IMR-90 (cell line): ENCODE data around the gene PAEP. TPM values are rescaled to one million over a fixed set of nuclear protein-coding genes. Genes with fewer than 3 reads are reported as not detected.

Source experiments
- ATAC-seq: fragments of 200-7000 bp; cut with Tn5 transposase; 2 replicates; pipeline ENCODE4 v1.9.1; 2020; ENCODE audit warnings: low read depth, mild to moderate bottlenecking, moderate library complexity
- BruUV-seq: library from RNA; stranded (reverse); fragments of 400-500 nt; replicated peaks from 2 replicates; lab custom pipeline; 2021; lab: Mats Ljungman, UMichigan
- CTCF ChIA-PET: fragments of 300-600 bp; formaldehyde crosslinking; extraction: SDS; loops from one replicate; lab custom pipeline; 2021; ENCODE audit warnings: antibody characterized with exemption; lab: Yijun Ruan, JAX
- POLR2A ChIA-PET: fragments of 300-600 bp; sonication (Branson Sonifier 250); formaldehyde crosslinking; loops from one replicate; lab custom pipeline; 2022; ENCODE audit warnings: antibody characterized with exemption; ENCODE audit not compliant: unreplicated experiment; lab: Charles Lee
- DNase-seq: peaks from one replicate; pipeline ENCODE4 v3.0.0; 2013
- H2AFZ ChIP-seq: replicated peaks from 2 replicates; pipeline ENCODE3; 2013; ENCODE audit warnings: low read length, mild to moderate bottlenecking; ENCODE audit not compliant: poor library complexity
- H2AK5ac ChIP-seq: 2 replicates; pipeline ENCODE4 v1.6.1; 2013; ENCODE audit warnings: low read depth, low read length, inconsistent platforms
- H2AK9ac ChIP-seq: replicated peaks from 2 replicates; pipeline ENCODE3; 2013; ENCODE audit warnings: mild to moderate bottlenecking, low read depth, low read length, moderate library complexity; ENCODE audit not compliant: poor library complexity
- H2BK120ac ChIP-seq: 2 replicates; pipeline ENCODE4 v1.6.1; 2013; ENCODE audit warnings: low read depth, low read length, inconsistent platforms
- H2BK15ac ChIP-seq: 3 replicates; pipeline ENCODE4 v1.6.1; 2013; ENCODE audit warnings: low read depth, low read length, inconsistent platforms
- H2BK20ac ChIP-seq: 2 replicates; pipeline ENCODE4 v1.6.1; 2013; ENCODE audit warnings: low read depth, mild to moderate bottlenecking, inconsistent platforms, low read length, moderate library complexity
- H2BK5ac ChIP-seq: 2 replicates; pipeline ENCODE4 v1.6.1; 2013; ENCODE audit warnings: mild to moderate bottlenecking, low read depth, low read length, inconsistent platforms; ENCODE audit not compliant: poor library complexity, severe bottlenecking
- H3K14ac ChIP-seq: replicated peaks from 2 replicates; pipeline ENCODE4 v1.6.1; 2013; ENCODE audit warnings: low read depth, low read length, inconsistent platforms
- H3K18ac ChIP-seq: 2 replicates; pipeline ENCODE4 v1.6.1; 2013; ENCODE audit warnings: low read depth, low read length, control low read depth
- H3K23ac ChIP-seq: 2 replicates; pipeline ENCODE4 v1.6.1; 2013; ENCODE audit warnings: low read depth, low read length, inconsistent platforms
- H3K27ac ChIP-seq: 2 replicates; pipeline ENCODE4 v1.5.1; 2013; ENCODE audit warnings: mild to moderate bottlenecking, control low read depth, low read length; ENCODE audit not compliant: insufficient read depth
- H3K27me3 ChIP-seq: 2 replicates; pipeline ENCODE4 v1.6.1; 2013; ENCODE audit warnings: low read length; ENCODE audit not compliant: control insufficient read depth, insufficient read depth
- H3K36me3 ChIP-seq: 2 replicates; pipeline ENCODE4 v1.6.1; 2013; ENCODE audit warnings: low read length, mixed read lengths; ENCODE audit not compliant: control insufficient read depth, insufficient read depth
- H3K4ac ChIP-seq: 2 replicates; pipeline ENCODE4 v1.6.1; 2013; ENCODE audit warnings: low read depth, low read length, inconsistent platforms
- H3K4me1 ChIP-seq: 2 replicates; pipeline ENCODE4 v1.6.1; 2013; ENCODE audit warnings: low read length, mixed read lengths; ENCODE audit not compliant: control insufficient read depth, insufficient read depth
- H3K4me2 ChIP-seq: 2 replicates; pipeline ENCODE4 v1.6.1; 2013; ENCODE audit warnings: low read depth, mild to moderate bottlenecking, control low read depth, low read length, moderate library complexity
- H3K4me3 ChIP-seq: 2 replicates; pipeline ENCODE4 v1.5.1; 2013; ENCODE audit warnings: low read depth, mild to moderate bottlenecking, control low read depth, low read length, moderate library complexity; ENCODE audit not compliant: insufficient read depth
- H3K56ac ChIP-seq: 2 replicates; pipeline ENCODE4 v1.6.1; 2013; ENCODE audit warnings: low read length, inconsistent platforms; ENCODE audit not compliant: insufficient read depth; ENCODE audit errors: extremely low read depth
- H3K79me1 ChIP-seq, 2 experiments: 2 replicates each; pipeline ENCODE4 v1.6.1; 2013; ENCODE audit warnings: low read length in 2 of 2, inconsistent platforms in 1 of 2, low read depth in 1 of 2
- H3K9ac ChIP-seq: 2 replicates; pipeline ENCODE4 v1.6.1; 2013; ENCODE audit warnings: low read depth, low read length, control low read depth
- H3K9me1 ChIP-seq: 2 replicates; pipeline ENCODE4 v1.6.1; 2013; ENCODE audit warnings: low read length, inconsistent platforms; ENCODE audit not compliant: insufficient read depth
- H3K9me3 ChIP-seq: 2 replicates; pipeline ENCODE4 v1.6.1; 2013; ENCODE audit warnings: low read length; ENCODE audit not compliant: control insufficient read depth, insufficient read depth
- H4K20me1 ChIP-seq: 2 replicates; pipeline ENCODE4 v1.6.1; 2013; ENCODE audit warnings: low read length, inconsistent platforms; ENCODE audit not compliant: insufficient read depth
- H4K5ac ChIP-seq: 2 replicates; pipeline ENCODE4 v1.6.1; 2013; ENCODE audit warnings: mild to moderate bottlenecking, low read depth, low read length, control low read depth
- H4K8ac ChIP-seq, 2 experiments: 2 replicates each; pipeline ENCODE4 v1.6.1; 2013; ENCODE audit warnings: low read depth in 2 of 2, low read length in 2 of 2, control low read depth in 1 of 2, inconsistent platforms in 1 of 2
- H4K91ac ChIP-seq: 2 replicates; pipeline ENCODE4 v1.6.1; 2013; ENCODE audit warnings: low read depth, low read length, inconsistent platforms; ENCODE audit not compliant: insufficient read depth
- CHD1 ChIP-seq: IDR thresholded peaks from 2 replicates; pipeline ENCODE4 v1.6.1; 2012; ENCODE audit warnings: low read depth, low read length, improper control_type of control experiment
- FOS ChIP-seq: fragments of 150-350 bp; IDR thresholded peaks from 2 replicates; pipeline ENCODE4 v1.6.1; 2016; ENCODE audit warnings: low read depth, low read length
- POLR2A ChIP-seq: IDR thresholded peaks from 2 replicates; pipeline ENCODE4 v1.6.1; 2012; ENCODE audit warnings: mild to moderate bottlenecking, low read depth, low read length
- RCOR1 ChIP-seq: IDR thresholded peaks from 2 replicates; pipeline ENCODE4 v1.6.1; 2012; ENCODE audit warnings: mild to moderate bottlenecking, low read length, improper control_type of control experiment; ENCODE audit not compliant: insufficient replicate concordance
- RFX5 ChIP-seq: IDR thresholded peaks from 2 replicates; pipeline ENCODE4 v1.8.0; 2012; ENCODE audit warnings: low read depth, mild to moderate bottlenecking, low read length, moderate library complexity
- WGBS, 2 experiments: methylation state at CpG; one replicate each; pipeline versions ENCODE4 v1.1.5 to v1.1.7; 2013; ENCODE audit warnings: missing lambda C conversion rate in 2 of 2; ENCODE audit not compliant: insufficient read length in 1 of 2; ENCODE audit errors: extremely low coverage in 2 of 2; 5-methylcytosine and 5-hydroxymethylcytosine counted together
- dilution Hi-C: fragments of 300-500 bp; cut with HindIII; formaldehyde crosslinking; loops from one replicate; pipeline ENCODE4 v1.14.3; 2018; ENCODE audit warnings: low sequenced_read_pairs; ENCODE audit not compliant: unreplicated experiment
- in situ Hi-C: fragments of 300-500 bp; cut with MboI; formaldehyde crosslinking; loops from 3 replicates; pipeline ENCODE4 v1.14.3; 2019; ENCODE audit warnings: low sequenced_read_pairs, inconsistent platforms, mixed read lengths
- intact Hi-C: fragments of 100-400 bp; cut with micrococcal nuclease; formaldehyde crosslinking; loops from 2 replicates; pipeline ENCODE4 v1.10.0; 2022
- polyA plus RNA-seq, 3 experiments: library from polyadenylated mRNA; depleted of rRNA; stranded (reverse); fragments of >200 nt; gene quantifications; 2 replicates each; pipeline ENCODE4 v1.2.3, GENCODE V29; 2012; ENCODE audit warnings: low replicate concordance in 1 of 3
- total RNA-seq: library from RNA; depleted of rRNA; stranded (reverse); fragments of >200 nt; gene quantifications from 2 replicates; pipeline ENCODE4 v1.2.3, GENCODE V29; 2012

Gene PAEP
- total and polyA plus RNA-seq, 2 of the 4 experiments (the other 2 are of a cell fraction) = not detected

DNA sequence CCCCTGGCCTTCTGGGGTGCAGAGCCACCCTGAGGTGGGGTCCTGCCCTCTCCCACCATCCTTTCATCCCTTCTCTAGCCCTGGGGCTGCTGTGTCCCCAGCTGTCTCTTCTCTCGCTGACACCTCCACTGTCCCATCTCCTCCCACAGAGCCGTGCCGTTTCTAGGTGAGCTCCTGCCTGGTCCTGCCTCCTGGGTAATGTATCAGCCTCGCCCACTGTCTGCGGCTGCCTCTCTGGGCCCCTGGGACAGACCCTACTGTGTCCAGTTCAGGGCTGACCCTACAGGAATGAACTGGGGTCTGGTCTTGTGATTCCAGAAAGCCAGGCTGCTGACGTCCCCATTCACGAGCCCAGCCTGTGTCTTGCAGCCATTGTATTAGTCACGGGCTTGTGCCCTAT is 4.1 kb downstream of the PAEP start:
- Histone ChIP-seq H3K4me1 (no peaks in the 10 kb centered on the region), H2BK20ac (no peak overlapping the region), H3K9ac (no peak overlapping the region), H4K91ac (no peak overlapping the region), H3K9me3 (peaks cover 16% of the 10 kb centered on the region), H3K14ac (no peak overlapping the region), H3K27ac (no peak overlapping the region), H2AK9ac (no peak overlapping the region), H3K36me3 (no peaks in the 10 kb centered on the region), H4K20me1 (no peaks in the 10 kb centered on the region), H3K18ac (no peak overlapping the region), H2BK15ac (no peak overlapping the region), H4K5ac (no peak overlapping the region), H2AFZ (no peak overlapping the region), H3K4ac (no peak overlapping the region), H4K8ac (no peak overlapping the region), H2AK5ac (no peak overlapping the region), H3K79me1 (no peaks in the 10 kb centered on the region), H3K4me2 (no peak overlapping the region), H3K9me1 (no peaks in the 10 kb centered on the region), H3K27me3 (no peaks in the 10 kb centered on the region), H3K56ac (no peak overlapping the region), H3K23ac (no peak overlapping the region), H3K4me3 (no peak overlapping the region), H2BK120ac (no peak overlapping the region), H2BK5ac (no peak overlapping the region)
- POLR2A ChIA-PET = no interaction called here
- no peak for DNase-seq
- ATAC-seq = no peak
- no TSS peak for BruUV-seq
- intact Hi-C loops (no loop called here), in situ Hi-C loops (no loop called here), dilution Hi-C loops (no loop called here)
- CTCF ChIA-PET = no interaction called here
- 44% methylated on average over 3 of the region's 8 CpGs; no CpG with 5 or more reads in 1 of the 2 experiments for WGBS, 2 experiments
- TF ChIP-seq RCOR1 (no peak), FOS (no peak), POLR2A (no peak), CHD1 (no peak), RFX5 (no peak)
